Activated T-cell treated with anti-CD3 and anti-CD28 coated beads for 48 hours (primary cell): ENCODE data around the gene DRGX.

ENCODE experiments used
- DNase-seq: peaks from one replicate; pipeline ENCODE4 v3.0.0-alpha.2; 2020; ENCODE audit warnings: low read depth

DRGX gene

DNA sequence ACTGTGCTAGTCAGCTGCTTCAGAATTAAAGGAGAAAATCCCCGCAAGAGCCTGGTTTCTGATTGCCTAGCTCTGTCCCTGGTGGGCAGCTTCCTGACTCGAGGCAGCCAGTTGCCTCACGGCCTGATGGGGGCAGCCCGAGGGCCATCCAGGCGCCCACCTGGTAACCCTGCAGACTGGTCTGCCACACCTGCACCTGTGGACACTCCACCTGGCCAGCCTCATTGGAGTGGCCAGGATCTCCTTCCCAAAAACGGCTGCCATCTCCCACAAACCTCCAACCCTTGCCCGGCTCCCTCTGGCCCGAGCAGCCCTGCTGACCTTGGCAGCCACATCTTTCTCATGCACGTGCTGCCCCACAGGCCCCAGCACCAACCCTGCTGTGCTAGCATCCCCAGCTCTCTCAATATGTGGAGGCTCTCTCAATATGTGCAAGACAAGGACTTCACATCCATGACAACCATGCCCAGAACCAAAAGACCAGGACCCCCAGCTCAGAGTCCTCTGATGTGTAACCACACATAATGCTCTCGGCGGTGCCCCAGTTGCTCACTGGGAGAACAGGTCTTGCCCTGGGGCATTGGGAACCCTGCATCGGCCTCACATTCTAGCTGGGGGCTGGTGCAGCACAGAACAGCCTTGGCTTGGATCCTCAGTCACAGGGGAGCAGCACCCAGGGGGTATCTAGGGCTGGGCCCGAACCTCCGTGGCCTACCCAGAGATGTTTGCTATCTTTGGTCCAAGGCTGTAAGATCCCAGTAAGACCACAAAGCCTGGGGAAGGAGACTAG is 14.6 kb downstream of the DRGX start:
- no peak for DNase-seq

- DNase-seq = no peak
Measured at GRCh38 chr10:49379596-49380410, 16.1 kb downstream of the DRGX start.

- DNase-seq = no peak
Measured at GRCh38 chr10:49377256-49377655, 18.6 kb downstream of the DRGX start.

- no peak for DNase-seq
Measured at GRCh38 chr10:49375611-49376010, 20.3 kb downstream of the DRGX start.

GRCh38 chr10:49374740-49375139 is 21.1 kb downstream of the DRGX start:
- no peak for DNase-seq

DNA sequence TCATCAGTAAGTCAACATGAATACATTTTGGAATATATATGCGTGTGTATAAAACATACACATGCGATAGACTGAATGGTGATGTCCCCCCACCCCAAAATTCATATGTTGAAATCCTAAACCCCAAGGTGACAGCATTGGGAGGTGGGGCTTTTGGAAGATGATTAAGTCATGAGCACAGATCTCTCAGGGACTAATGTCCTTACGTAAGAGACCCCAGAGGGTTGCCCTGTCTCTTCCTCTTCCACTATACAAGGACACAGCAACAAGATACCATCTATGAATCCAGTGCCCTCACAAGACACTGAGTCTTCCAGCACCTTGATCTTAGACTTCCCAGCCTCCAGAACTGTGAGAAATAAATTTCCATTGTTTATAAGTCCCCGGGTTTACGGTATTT is 22.5 kb downstream of the DRGX start:
- DNase-seq = no peak

DNA sequence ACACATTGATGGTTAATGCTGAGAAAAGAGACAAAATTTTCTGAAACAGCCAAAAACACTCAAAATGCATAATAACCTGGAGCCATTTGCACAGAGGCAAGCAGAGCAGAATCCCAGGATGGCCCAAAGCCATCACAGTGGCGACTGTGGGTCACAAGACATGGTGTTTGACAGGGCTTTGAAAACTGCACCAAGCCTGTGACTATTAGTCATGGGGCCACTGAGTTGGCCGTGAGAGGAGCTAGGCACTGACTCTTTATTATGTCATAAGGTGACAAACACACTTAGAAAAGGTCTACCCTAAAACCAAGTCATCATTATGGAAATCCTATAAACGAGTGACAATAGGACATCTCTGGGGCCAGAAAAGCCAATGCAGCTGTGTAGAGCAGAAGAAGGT is 23.9 kb downstream of the DRGX start:
- DNase-seq = no peak

- no peak for DNase-seq
Measured at GRCh38 chr10:49370326-49371100, 25.4 kb downstream of the DRGX start.

GRCh38 chr10:49369216-49370162 is 26.4 kb downstream of the DRGX start:
- no peak for DNase-seq

DNA sequence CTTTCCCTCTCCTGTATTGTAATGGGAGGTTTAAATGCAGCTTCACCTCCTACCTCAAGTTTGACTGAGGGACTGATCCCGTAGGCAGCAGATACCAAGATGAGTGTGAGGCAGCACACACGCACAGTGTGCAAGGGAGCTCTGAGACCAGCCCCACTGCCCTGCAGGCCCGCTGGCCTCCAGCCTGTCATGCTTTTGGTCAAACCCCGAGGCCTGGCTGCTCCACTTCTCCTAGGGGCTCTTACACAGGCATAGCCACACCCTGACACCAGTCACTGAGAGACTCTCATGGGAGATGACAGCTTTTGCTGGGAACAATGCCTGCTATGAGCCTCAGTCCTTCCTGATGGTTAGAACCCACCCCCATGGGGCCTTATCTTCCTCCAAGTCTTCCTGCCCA is 27.6 kb downstream of the DRGX start:
- DNase-seq = no peak

GRCh38 chr10:49367600-49367999 is 28.3 kb downstream of the DRGX start:
- no peak for DNase-seq

DNA sequence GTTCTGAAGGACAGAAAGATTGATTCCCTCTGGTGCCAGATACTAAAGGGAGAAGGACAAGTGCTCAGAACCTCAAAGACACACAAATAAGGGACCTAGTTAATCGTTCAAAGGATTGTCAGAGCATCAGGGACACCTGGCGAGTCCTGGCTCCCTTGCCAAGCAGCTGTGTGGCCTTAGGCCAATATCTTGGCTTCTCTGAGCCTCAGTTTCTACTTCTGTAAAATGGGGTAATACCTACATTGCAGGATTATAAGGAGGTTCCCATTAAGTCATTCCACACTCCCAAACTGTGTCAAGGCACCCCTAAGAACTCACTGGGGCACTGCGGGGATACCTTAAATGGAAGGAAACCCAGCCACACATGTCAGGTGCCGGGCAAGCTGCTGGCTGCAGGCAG is 29.4 kb downstream of the DRGX start:
- no peak for DNase-seq

DNA sequence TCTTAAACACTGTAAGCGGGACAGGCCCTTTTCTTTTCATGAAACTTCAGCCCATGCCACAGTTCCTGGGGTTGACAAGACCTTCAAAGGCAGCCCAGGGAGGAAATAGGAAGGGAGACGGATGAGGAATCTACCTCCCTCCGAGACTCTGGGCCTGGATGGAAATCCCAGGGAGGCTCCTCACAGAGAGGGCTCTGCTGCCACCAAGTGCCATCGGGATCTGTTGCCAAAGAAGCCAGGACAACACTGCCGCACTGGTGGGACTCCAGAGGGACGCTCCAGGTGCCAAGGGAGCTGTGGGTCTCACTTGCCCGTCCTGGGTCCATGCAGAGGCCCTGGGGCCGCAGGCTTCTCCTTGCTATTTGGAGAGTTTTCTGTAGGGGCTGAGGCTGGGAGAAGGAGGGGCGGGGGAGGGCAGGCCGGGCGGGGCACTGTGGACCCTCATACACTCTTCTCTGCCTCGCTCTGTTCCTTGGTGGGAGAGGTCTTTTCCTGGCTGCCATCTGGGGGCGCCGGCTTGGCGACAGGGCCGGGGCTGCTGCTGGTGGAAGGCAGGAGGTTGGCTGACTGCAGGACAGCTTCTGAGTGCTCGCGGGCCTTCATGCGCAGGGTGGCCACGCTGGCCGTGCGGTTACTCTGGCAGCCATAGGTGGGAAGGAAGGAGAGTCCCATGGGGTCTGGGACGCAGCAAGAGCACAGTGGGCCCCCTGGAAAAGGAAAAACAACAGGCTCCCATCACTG is 30.0 kb downstream of the DRGX start:
- no peak for DNase-seq

DNA sequence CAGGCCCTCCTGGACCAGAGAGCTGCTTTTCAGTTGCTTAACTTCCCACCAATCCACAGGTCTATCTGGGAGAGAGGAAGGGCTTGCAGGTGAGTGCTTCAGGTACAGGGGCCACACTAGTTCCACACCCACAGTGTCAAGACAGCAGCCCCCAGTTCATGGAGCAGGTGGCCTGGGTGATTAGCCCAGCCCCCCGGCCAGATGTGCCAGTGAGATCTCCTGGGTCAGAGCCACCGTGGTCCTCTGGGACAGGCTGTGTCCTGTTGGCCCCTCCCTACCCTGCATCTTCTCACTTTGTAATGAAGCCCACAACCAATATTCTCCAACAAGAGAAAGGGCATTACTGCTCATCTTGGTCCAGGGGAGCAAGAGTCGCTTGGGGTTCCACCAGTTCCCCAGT is 30.6 kb downstream of the DRGX start:
- DNase-seq = no peak

DNA sequence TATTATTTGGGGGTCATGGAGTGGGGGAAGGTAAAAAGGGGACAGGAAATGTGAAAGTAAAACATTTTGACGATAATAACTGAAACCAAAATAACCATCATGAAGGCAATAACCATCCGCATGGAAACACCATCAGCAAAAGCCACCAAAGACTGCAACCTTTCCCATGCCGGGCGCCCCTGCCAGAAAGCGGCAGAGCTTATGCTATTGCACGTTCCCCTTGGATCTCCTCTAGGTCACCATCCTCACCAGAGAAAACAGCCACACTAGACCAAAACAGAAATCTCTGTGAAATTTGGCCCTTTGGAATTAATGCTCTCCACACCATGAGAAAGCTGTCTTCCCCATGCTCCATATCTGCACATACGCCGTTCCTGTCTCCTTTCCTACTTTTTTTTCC is 31.1 kb downstream of the DRGX start:
- DNase-seq = no peak

DNA sequence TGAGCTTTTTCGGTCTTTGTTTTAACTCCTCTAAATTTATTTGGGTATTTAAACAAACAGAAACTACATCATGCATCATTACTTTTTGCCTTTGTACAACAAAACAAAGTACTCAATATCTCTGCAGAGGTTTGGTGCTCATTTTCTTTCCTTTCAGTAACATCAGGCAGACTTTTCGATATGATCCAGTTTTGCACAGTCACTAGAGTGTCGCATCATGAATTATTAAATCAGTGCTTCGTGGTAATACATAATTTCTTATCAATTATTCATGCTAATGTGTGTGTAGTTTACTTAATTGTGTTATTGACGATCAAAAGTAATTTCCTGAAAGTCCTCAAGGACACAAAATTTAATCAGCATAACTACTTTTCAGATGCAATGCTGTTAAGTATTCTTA is 31.8 kb downstream of the DRGX start:
- no peak for DNase-seq

DNA sequence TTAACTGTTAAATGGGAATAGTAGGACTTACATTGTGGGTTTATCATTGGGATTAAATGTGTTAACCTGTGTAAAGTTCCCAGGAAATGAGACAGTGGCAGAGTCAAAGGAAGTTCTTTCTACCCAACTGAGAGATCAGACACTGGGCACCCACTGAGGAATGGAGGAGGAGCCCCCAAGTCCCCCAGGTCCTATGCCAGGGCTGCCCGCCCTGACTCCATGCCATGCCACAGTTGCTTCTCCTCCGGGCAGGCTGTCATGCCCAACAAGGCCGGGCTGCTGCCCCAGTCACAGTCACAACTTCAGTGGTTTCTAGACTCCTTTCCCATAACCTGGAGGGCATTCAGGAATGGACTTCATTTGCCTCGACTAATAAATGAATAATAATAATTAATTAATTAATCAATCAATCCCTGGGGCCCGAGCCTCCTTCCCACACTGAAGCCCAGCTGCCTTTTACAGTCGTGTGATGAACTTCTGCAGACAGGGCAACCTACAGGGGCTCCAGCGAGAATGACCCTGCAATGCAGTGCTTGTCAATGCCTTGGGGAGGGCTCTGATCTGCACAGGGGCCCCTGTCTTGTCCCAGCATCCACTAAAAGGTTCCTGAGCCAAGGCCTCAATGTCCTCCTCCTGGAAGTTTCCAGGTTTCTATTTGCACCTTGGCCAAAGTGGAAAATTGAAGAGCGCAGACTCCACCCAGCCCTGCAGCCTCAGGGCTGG is 32.4 kb downstream of the DRGX start:
- DNase-seq = no peak

DNA sequence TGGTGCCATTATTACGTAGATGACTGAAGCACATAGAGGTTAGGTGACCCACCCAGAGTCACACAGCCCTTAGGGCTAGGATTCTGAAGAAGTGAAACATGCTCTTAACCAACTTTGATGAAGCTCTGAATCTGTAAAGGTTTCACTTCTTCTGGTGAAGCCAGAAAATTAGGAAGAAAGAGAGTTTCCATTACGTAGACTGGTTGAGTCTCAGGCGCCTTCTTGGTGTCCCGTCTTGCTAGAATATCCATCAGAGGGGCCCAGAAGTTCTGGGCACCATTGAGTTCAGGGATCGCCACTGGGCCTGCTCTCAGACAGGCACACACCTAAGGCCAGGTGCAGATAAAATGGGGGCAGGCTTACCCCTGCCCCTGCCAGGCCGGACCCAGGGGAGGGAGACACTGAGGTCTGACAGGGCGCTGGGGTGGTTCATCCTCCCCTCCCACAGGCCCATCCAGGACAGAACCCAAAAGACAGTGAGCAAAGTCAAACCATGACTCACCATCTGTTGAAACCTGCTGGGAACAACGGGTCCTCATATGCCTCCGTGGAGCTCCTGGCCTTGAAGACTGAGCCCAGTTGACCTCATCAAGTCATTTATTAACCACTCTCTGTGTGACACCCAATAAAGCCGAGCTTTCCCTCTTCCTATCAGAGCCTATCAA is 33.2 kb downstream of the DRGX start:
- DNase-seq = no peak

GRCh38 chr10:49361735-49362568 is 33.9 kb downstream of the DRGX start:
- no peak for DNase-seq
